Fibroblast of skin of scalp (primary cell): ENCODE measurements around the gene RTN4RL1.
"Not testable (repeated sequence)": the region's sequence is repeated elsewhere in the genome, so short reads cannot be mapped to it uniquely, and the experiment has no call there.

Experiments
- DNase-seq: peaks from one replicate; pipeline ENCODE4 v3.0.0-alpha.2; 2013

Gene RTN4RL1

GRCh38 chr17:1916316-1916715 is 108.8 kb downstream of the RTN4RL1 start:
- DNase-seq = no peak

GRCh38 chr17:1915889-1916288 is 109.2 kb downstream of the RTN4RL1 start:
- no peak for DNase-seq

- no peak for DNase-seq
Observed at GRCh38 chr17:1914661-1915083, 110.5 kb downstream of the RTN4RL1 start.

GRCh38 chr17:1913702-1914101 is 111.4 kb downstream of the RTN4RL1 start:
- no peak for DNase-seq

GRCh38 chr17:1912146-1912545 is 113.0 kb downstream of the RTN4RL1 start:
- DNase-seq = no peak

- DNase-seq = no peak
Observed at GRCh38 chr17:1909985-1910384, 115.1 kb downstream of the RTN4RL1 start.

GRCh38 chr17:1908699-1909309 is 116.3 kb downstream of the RTN4RL1 start:
- peak; percentile 78 for DNase-seq

GRCh38 chr17:1907909-1908698 is 117.0 kb downstream of the RTN4RL1 start:
- DNase-seq = peak; percentile 21

- DNase-seq = no peak
Observed at GRCh38 chr17:1907216-1907631, 117.9 kb downstream of the RTN4RL1 start.

- peak; percentile 20 for DNase-seq
Observed at GRCh38 chr17:1906662-1907101, 118.5 kb downstream of the RTN4RL1 start.

GRCh38 chr17:1905190-1905913 is 119.8 kb downstream of the RTN4RL1 start:
- DNase-seq = no peak

- no peak for DNase-seq
Observed at GRCh38 chr17:1904273-1905182, 120.6 kb downstream of the RTN4RL1 start.

GRCh38 chr17:1899403-1900000 is 125.6 kb downstream of the RTN4RL1 start:
- DNase-seq = no peak

GRCh38 chr17:1898872-1899271 is 126.3 kb downstream of the RTN4RL1 start:
- no peak for DNase-seq

GRCh38 chr17:1898332-1898731 is 126.8 kb downstream of the RTN4RL1 start:
- DNase-seq = no peak

GRCh38 chr17:1897105-1897656 is 128.0 kb downstream of the RTN4RL1 start:
- DNase-seq = no peak

GRCh38 chr17:1896243-1897104 is 128.7 kb downstream of the RTN4RL1 start:
- DNase-seq = no peak

- DNase-seq = not testable (repeated sequence)
Observed at GRCh38 chr17:1895479-1895878, 129.7 kb downstream of the RTN4RL1 start.

GRCh38 chr17:1894753-1895339 is 130.3 kb downstream of the RTN4RL1 start:
- DNase-seq = no peak
